ENCODE measurements around the gene EXOC8. TPM values are rescaled to one million over a fixed set of nuclear protein-coding genes. Genes with fewer than 3 reads are reported as not detected.
"Not testable (repeated sequence)": the region's sequence is repeated elsewhere in the genome, so short reads cannot be mapped to it uniquely, and the experiment has no call there.

Gene EXOC8
- total RNA-seq, 1 donor from 2014 or later = 46.2 TPM

- DNase-seq = not testable (repeated sequence)
Measured at GRCh38 chr1:231348856-231349255, 11.2 kb upstream of the EXOC8 start.

- DNase-seq = no peak
Measured at GRCh38 chr1:231348442-231348841, 10.8 kb upstream of the EXOC8 start.

GRCh38 chr1:231347961-231348360 lies 10.3 kb upstream of the EXOC8 start:
- DNase-seq = no peak

GRCh38 chr1:231340328-231341013 lies 2.8 kb upstream of the EXOC8 start:
- no peak for DNase-seq

- no peak for DNase-seq
Measured at GRCh38 chr1:231338270-231339128, 847 bp upstream of the EXOC8 start, which contains the start of gene SPRTN. SPRTN (plus strand) TSS chr1:231338293; CDS start chr1:231338384, 91 bp downstream.

GRCh38 chr1:231337043-231337471 lies 595 bp downstream of the EXOC8 start:
- no peak for DNase-seq

GRCh38 chr1:231335663-231336602 lies 1.7 kb downstream of the EXOC8 start:
- no peak for DNase-seq

GRCh38 chr1:231334952-231335351 lies 2.7 kb downstream of the EXOC8 start:
- no peak for DNase-seq

GRCh38 chr1:231334079-231334666 lies 3.5 kb downstream of the EXOC8 start:
- DNase-seq = no peak

- DNase-seq = no peak
Measured at GRCh38 chr1:231332761-231333160, 4.9 kb downstream of the EXOC8 start.

GRCh38 chr1:231329483-231329882 lies 8.2 kb downstream of the EXOC8 start:
- no peak for DNase-seq

GRCh38 chr1:231327617-231328016 lies 10.0 kb downstream of the EXOC8 start:
- DNase-seq = no peak

GRCh38 chr1:231326248-231326647 lies 11.4 kb downstream of the EXOC8 start:
- DNase-seq = no peak

GRCh38 chr1:231324660-231325059 lies 13.0 kb downstream of the EXOC8 start:
- no peak for DNase-seq

- no peak for DNase-seq
Measured at GRCh38 chr1:231322880-231323530, 14.6 kb downstream of the EXOC8 start.

- DNase-seq = no peak
Measured at GRCh38 chr1:231319080-231319479, 18.6 kb downstream of the EXOC8 start.

- DNase-seq = no peak
Measured at GRCh38 chr1:231318568-231318967, 19.1 kb downstream of the EXOC8 start.

GRCh38 chr1:231318015-231318355 lies 19.7 kb downstream of the EXOC8 start:
- no peak for DNase-seq

GRCh38 chr1:231317306-231318014 lies 20.2 kb downstream of the EXOC8 start:
- no peak for DNase-seq

GRCh38 chr1:231315887-231316286 lies 21.8 kb downstream of the EXOC8 start:
- no peak for DNase-seq

GRCh38 chr1:231313661-231314060 lies 24.0 kb downstream of the EXOC8 start:
- no peak for DNase-seq

Data from occipital lobe (tissue), 2 donors.